KMS-11 (cell line): ENCODE results near the gene FEZF2.

ENCODE experiments used
- H2AFZ ChIP-seq: fragments of 200-600 bp; sonication (generic); 2 replicates; pipeline ENCODE4 v1.6.1; 2016; ENCODE audit warnings: antibody characterized with exemption, mixed run types, low read depth
- H3K27ac ChIP-seq: fragments of 200-600 bp; sonication (generic); 2 replicates; pipeline ENCODE4 v1.6.1; 2016; ENCODE audit warnings: mild to moderate bottlenecking, mixed run types
- H3K27me3 ChIP-seq: fragments of 200-600 bp; sonication (generic); 2 replicates; pipeline ENCODE4 v1.6.1; 2017; ENCODE audit warnings: mild to moderate bottlenecking, low read depth, mixed run types, moderate library complexity; ENCODE audit not compliant: insufficient read depth
- H3K36me3 ChIP-seq: fragments of 200-600 bp; sonication (generic); 2 replicates; pipeline ENCODE4 v1.6.1; 2017; ENCODE audit warnings: mild to moderate bottlenecking, mixed run types; ENCODE audit not compliant: insufficient read depth
- H3K4me1 ChIP-seq: fragments of 200-600 bp; sonication (generic); 2 replicates; pipeline ENCODE4 v1.6.1; 2016; ENCODE audit warnings: mild to moderate bottlenecking, low read depth, mixed run types; ENCODE audit not compliant: poor library complexity, severe bottlenecking
- H3K4me2 ChIP-seq: fragments of 200-600 bp; sonication (generic); 2 replicates; pipeline ENCODE4 v1.7.0; 2016; ENCODE audit warnings: mild to moderate bottlenecking, mixed run types
- H3K4me3 ChIP-seq: fragments of 200-600 bp; sonication (generic); IDR thresholded peaks from 2 replicates; pipeline ENCODE4 v1.6.1; 2017; ENCODE audit warnings: low read depth, low read length, mixed read lengths; ENCODE audit not compliant: insufficient read depth
- H3K79me2 ChIP-seq: fragments of 200-600 bp; sonication (generic); 2 replicates; pipeline ENCODE4 v1.6.1; 2016; ENCODE audit warnings: low read depth, mixed run types; ENCODE audit not compliant: insufficient read depth
- H3K9ac ChIP-seq: fragments of 200-600 bp; sonication (generic); 2 replicates; pipeline ENCODE4 v1.6.1; 2016; ENCODE audit warnings: mild to moderate bottlenecking, mixed run types
- H4K20me1 ChIP-seq: fragments of 200-600 bp; sonication (generic); 2 replicates; pipeline ENCODE4 v1.6.1; 2016; ENCODE audit warnings: mild to moderate bottlenecking, mixed run types; ENCODE audit not compliant: insufficient read depth
- TF ChIP-seq, protein P1 (sequence below): fragments of 200-600 bp; sonication (generic); conservative IDR thresholded peaks from 2 replicates; pipeline ENCODE4 v1.6.1; 2017; ENCODE audit warnings: low read depth, mild to moderate bottlenecking, antibody characterized with exemption, low read length, moderate library complexity, mixed read lengths

Gene FEZF2

DNA sequence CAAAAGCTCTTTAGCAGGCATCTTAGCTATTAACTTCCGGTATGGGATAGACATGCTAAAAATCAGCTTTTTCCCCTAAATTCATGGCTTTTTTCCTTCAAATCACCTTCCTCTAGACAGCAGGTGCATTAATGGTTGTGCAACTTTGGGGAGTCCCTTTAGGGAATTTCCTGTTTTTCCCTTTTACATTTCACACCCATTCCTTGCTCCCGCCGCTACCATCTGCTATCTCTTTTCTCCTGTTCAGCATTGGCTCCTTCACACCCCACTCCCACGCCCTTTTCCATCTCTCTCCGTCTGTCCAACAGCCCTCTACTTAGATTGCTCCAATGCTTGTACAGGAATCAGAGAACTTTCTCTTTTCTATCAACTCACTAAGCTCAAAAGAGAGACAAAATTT is 43.4 kb downstream of the FEZF2 start:
- Histone ChIP-seq H3K4me3 (no peak overlapping the region), H2AFZ (no peak overlapping the region)

DNA sequence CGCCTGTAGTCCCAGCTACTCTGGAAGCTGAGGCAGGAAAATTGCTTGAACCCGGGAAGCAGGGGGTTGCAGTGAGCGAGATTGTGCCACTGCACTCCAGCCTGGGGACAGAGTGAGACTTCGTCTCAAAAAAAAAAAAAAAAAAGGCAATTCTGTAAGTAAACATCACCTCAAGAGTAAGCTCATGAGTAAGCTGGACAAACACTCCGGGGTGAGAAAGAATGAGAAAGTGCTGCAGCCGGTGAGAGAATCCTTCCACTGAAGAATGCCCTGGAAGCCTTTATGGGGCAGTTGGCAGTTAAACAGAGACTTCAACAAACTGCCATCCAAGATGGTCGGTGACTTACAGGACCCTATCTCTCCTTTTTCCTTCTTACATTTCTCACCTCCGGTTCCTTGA is 47.5 kb downstream of the FEZF2 start:
- Histone ChIP-seq H3K27me3 (no peaks in the 10 kb centered on the region), H3K79me2 (no peaks in the 10 kb centered on the region), H4K20me1 (no peaks in the 10 kb centered on the region), H2AFZ (no peak overlapping the region), H3K27ac (no peak overlapping the region), H3K9ac (no peak overlapping the region), H3K4me3 (no peak overlapping the region), H3K4me1 (no peaks in the 10 kb centered on the region), H3K4me2 (no peak overlapping the region), H3K36me3 (no peaks in the 10 kb centered on the region)
- TF ChIP-seq, protein P1, sequence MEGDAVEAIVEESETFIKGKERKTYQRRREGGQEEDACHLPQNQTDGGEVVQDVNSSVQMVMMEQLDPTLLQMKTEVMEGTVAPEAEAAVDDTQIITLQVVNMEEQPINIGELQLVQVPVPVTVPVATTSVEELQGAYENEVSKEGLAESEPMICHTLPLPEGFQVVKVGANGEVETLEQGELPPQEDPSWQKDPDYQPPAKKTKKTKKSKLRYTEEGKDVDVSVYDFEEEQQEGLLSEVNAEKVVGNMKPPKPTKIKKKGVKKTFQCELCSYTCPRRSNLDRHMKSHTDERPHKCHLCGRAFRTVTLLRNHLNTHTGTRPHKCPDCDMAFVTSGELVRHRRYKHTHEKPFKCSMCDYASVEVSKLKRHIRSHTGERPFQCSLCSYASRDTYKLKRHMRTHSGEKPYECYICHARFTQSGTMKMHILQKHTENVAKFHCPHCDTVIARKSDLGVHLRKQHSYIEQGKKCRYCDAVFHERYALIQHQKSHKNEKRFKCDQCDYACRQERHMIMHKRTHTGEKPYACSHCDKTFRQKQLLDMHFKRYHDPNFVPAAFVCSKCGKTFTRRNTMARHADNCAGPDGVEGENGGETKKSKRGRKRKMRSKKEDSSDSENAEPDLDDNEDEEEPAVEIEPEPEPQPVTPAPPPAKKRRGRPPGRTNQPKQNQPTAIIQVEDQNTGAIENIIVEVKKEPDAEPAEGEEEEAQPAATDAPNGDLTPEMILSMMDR = no peak

More for the DNA sequence above, 43.4 kb downstream of the FEZF2 start:
- no peaks in the 10 kb centered on the region for H3K4me1 ChIP-seq
- no peaks in the 10 kb centered on the region for H3K27me3 ChIP-seq
- H3K79me2 ChIP-seq = no peaks in the 10 kb centered on the region
- no peak overlapping the region for H3K4me2 ChIP-seq
- TF ChIP-seq, protein P1 = no peak
- no peaks in the 10 kb centered on the region for H3K36me3 ChIP-seq
- no peak overlapping the region for H3K27ac ChIP-seq
- H4K20me1 ChIP-seq = no peaks in the 10 kb centered on the region
- H3K9ac ChIP-seq = no peak overlapping the region

DNA sequence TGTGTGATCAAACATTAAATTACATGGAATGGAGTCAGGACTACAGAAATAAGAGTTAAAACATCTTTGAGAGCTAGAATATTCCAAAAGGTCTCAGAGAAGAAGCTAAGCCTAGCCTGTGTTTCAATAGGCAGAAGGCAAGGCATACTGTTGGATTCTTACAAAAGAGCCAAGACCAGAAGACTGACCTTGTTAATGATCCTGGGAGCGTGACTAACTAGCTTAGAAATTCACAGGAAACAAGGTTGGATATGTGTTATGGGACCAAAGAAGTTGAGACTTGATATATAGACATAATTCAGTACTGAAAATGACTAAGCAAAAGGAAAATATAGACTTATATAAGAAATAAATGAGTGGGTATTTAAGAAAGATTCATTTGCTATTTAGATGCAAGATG is 50.1 kb downstream of the FEZF2 start:
- H3K27ac ChIP-seq = no peak overlapping the region
- TF ChIP-seq, protein P1 = no peak
- no peaks in the 10 kb centered on the region for H3K36me3 ChIP-seq
- H3K27me3 ChIP-seq = no peaks in the 10 kb centered on the region
- H3K9ac ChIP-seq = no peak overlapping the region
- no peaks in the 10 kb centered on the region for H3K4me1 ChIP-seq
- H3K4me2 ChIP-seq = no peak overlapping the region
- no peak overlapping the region for H3K4me3 ChIP-seq
- no peaks in the 10 kb centered on the region for H3K79me2 ChIP-seq
- H4K20me1 ChIP-seq = no peaks in the 10 kb centered on the region
- no peak overlapping the region for H2AFZ ChIP-seq
